Endometrium (tissue), 2 donors: ENCODE results near the gene ADPRHL1.

Experiments used
- FAIRE-seq: peaks from 2 replicates; lab custom pipeline; 2012; peaks lifted over from hg19 to GRCh38; lab: Jason Lieb, UNC
- donor health status: control.
- donor health status: control.

Gene ADPRHL1

GRCh38 chr13:113430378-113431110, 22.7 kb downstream of the ADPRHL1 start:
- FAIRE-seq, result no peak

- no peak for FAIRE-seq
Observed at GRCh38 chr13:113429608-113429985, 23.7 kb downstream of the ADPRHL1 start.

- no peak for FAIRE-seq
Observed at GRCh38 chr13:113428871-113429607, 24.2 kb downstream of the ADPRHL1 start.

- FAIRE-seq, result no peak
Observed at GRCh38 chr13:113428469-113428865, 24.8 kb downstream of the ADPRHL1 start.

GRCh38 chr13:113427562-113428468, 25.5 kb downstream of the ADPRHL1 start:
- peak; percentile 57 for FAIRE-seq

GRCh38 chr13:113426591-113426986, 26.7 kb downstream of the ADPRHL1 start:
- no peak for FAIRE-seq

GRCh38 chr13:113425941-113426590, 27.2 kb downstream of the ADPRHL1 start:
- FAIRE-seq, result no peak

- no peak for FAIRE-seq
Observed at GRCh38 chr13:113423520-113424163, 29.6 kb downstream of the ADPRHL1 start.

GRCh38 chr13:113422807-113423519, 30.3 kb downstream of the ADPRHL1 start:
- FAIRE-seq, result no peak

- FAIRE-seq, result peak; percentile 66
Observed at GRCh38 chr13:113421673-113422270, 31.5 kb downstream of the ADPRHL1 start.

GRCh38 chr13:113420833-113421600, 32.3 kb downstream of the ADPRHL1 start:
- no peak for FAIRE-seq

- FAIRE-seq, result no peak
Observed at GRCh38 chr13:113420232-113420631, 33.1 kb downstream of the ADPRHL1 start.

GRCh38 chr13:113419531-113420193, 33.6 kb downstream of the ADPRHL1 start:
- FAIRE-seq, result no peak

GRCh38 chr13:113418722-113419049, 34.6 kb downstream of the ADPRHL1 start:
- FAIRE-seq, result no peak

- FAIRE-seq, result no peak
Observed at GRCh38 chr13:113417836-113418721, 35.2 kb downstream of the ADPRHL1 start.

- no peak for FAIRE-seq
Observed at GRCh38 chr13:113417008-113417751, 36.1 kb downstream of the ADPRHL1 start.

GRCh38 chr13:113415825-113416224, 37.5 kb downstream of the ADPRHL1 start:
- FAIRE-seq, result no peak
